Measurements from ENCODE around the gene SEMA3E. TPM values are rescaled to one million over a fixed set of nuclear protein-coding genes. Genes with fewer than 3 reads are reported as not detected.
"Not testable (repeated sequence)": the region's sequence is repeated elsewhere in the genome, so short reads cannot be mapped to it uniquely, and the experiment has no call there.

The SEMA3E gene
- total RNA-seq, 2 experiments from 2014 or later = not detected

- Mint-ChIP-seq H3K4me3 (no peak overlapping the region), H3K27me3 (no peaks in the 10 kb centered on the region), H3K4me1 (ENCODE audit: low read depth) (no peaks in the 10 kb centered on the region)
Measured at GRCh38 chr7:83575436-83575835, 73.5 kb downstream of the SEMA3E start.

DNA sequence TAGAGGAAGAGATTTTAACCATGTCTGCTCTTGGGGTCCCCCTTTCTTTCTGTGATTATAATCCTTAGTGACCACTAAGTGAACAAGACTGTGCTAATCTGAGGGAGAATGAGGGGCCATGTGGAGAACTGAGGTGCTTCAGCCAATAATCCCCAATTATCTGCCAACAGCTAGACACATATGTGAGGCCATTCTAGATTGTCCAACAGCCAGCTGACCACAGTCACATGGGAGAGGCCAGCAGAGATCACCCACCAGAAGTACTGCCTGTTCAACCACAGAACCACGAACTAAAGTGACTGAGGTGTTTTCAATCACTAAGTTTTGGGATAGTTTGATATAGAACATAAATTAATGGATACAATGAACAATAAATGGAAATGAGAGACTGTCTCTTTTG lies 74.3 kb downstream of the SEMA3E start:
- peaks cover 18% of the 10 kb centered on the region for H3K9me3 Mint-ChIP-seq
- intact Hi-C loops (cut with micrococcal nuclease) = no loop called here
- CTCF ChIA-PET = no interaction called here
- H3K36me3 Mint-ChIP-seq = no peaks in the 10 kb centered on the region
- POLR2A ChIA-PET = no interaction called here
- DNase-seq = no peak
- no peak overlapping the region for H3K27ac Mint-ChIP-seq
- H3K4me1 Mint-ChIP-seq (ENCODE audit: low read depth) = no peaks in the 10 kb centered on the region
- no peaks in the 10 kb centered on the region for H3K27me3 Mint-ChIP-seq
- no peak overlapping the region for H3K4me3 Mint-ChIP-seq

More at GRCh38 chr7:83575436-83575835, 73.5 kb downstream of the SEMA3E start:
- intact Hi-C loops (cut with micrococcal nuclease) = no loop called here
- Mint-ChIP-seq H3K36me3 (no peaks in the 10 kb centered on the region), H3K27ac (no peak overlapping the region), H3K9me3 (peaks cover 16% of the 10 kb centered on the region)
- DNase-seq = no peak
- ChIA-PET CTCF (no interaction called here), POLR2A (no interaction called here)

DNA sequence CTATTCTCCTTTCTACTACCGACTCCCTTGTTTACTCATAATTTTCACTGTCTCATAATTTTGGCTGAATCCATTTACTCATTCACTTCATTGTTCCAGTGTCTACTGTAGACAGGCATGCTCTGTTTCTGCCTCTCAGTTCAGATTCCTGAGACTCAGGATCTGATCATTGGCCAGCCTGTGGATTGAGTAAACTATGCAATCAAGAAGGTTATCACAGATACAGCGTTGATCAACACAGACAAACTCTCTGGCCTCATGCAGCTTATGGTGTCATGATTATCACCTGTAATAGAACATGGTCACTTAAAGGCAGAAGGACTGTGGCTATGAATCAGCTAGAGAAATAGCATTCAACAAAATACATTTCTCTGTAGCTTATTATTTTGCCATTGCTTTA lies 86.0 kb downstream of the SEMA3E start:
- ChIA-PET CTCF (no interaction called here), POLR2A (no interaction called here)
- H3K4me1 Mint-ChIP-seq (ENCODE audit: low read depth) = no peaks in the 10 kb centered on the region
- DNase-seq = no peak
- H3K9me3 Mint-ChIP-seq = peaks cover 8% of the 10 kb centered on the region
- intact Hi-C loops (cut with micrococcal nuclease) = no loop called here
- H3K4me3 Mint-ChIP-seq = no peak overlapping the region
- H3K36me3 Mint-ChIP-seq = no peaks in the 10 kb centered on the region
- H3K27me3 Mint-ChIP-seq = no peaks in the 10 kb centered on the region
- H3K27ac Mint-ChIP-seq = no peak overlapping the region

- no peak for DNase-seq
- Mint-ChIP-seq H3K9me3 (peaks cover 7% of the 10 kb centered on the region), H3K4me3 (no peak overlapping the region), H3K27me3 (no peaks in the 10 kb centered on the region), H3K27ac (no peak overlapping the region), H3K36me3 (no peaks in the 10 kb centered on the region), H3K4me1 (ENCODE audit: low read depth) (no peaks in the 10 kb centered on the region)
- ChIA-PET CTCF (no interaction called here), POLR2A (no interaction called here)
- intact Hi-C loops (cut with micrococcal nuclease) = no loop called here
Measured at GRCh38 chr7:83562289-83562688, 86.7 kb downstream of the SEMA3E start.

- intact Hi-C loops (cut with micrococcal nuclease) = no loop called here
- ChIA-PET CTCF (no interaction called here), POLR2A (no interaction called here)
- Mint-ChIP-seq H3K27ac (no peak overlapping the region), H3K9me3 (peaks cover 9% of the 10 kb centered on the region), H3K4me3 (no peak overlapping the region), H3K4me1 (ENCODE audit: low read depth) (no peaks in the 10 kb centered on the region), H3K27me3 (no peaks in the 10 kb centered on the region), H3K36me3 (no peaks in the 10 kb centered on the region)
- no peak for DNase-seq
Measured at GRCh38 chr7:83559887-83560286, 89.1 kb downstream of the SEMA3E start.

DNA sequence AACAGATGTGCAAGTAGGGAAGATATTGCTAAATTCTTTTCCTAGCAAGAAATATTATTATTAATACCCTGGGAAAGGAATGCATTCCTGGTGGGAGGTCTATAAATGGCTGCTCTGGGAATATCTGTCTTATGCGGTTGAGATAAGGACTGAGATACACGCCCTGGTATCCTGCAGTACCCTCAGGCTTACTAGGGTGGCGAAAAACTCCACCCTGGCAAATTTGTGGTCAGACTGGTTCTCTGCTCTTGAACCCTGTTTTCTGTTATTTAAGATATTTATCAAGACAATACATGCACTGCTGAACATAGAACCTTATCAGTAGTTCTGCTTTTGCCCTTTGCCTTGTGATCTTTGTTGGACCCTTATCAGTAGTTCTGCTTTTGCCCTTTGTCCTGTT lies 96.4 kb downstream of the SEMA3E start:
- H3K27me3 Mint-ChIP-seq; DNase-seq; H3K36me3 Mint-ChIP-seq; intact Hi-C loops (cut with micrococcal nuclease); CTCF ChIA-PET; H3K27ac Mint-ChIP-seq; H3K4me3 Mint-ChIP-seq; POLR2A ChIA-PET; H3K4me1 Mint-ChIP-seq (ENCODE audit: low read depth): not testable (repeated sequence)
- H3K9me3 Mint-ChIP-seq = peaks cover 15% of the 10 kb centered on the region

DNA sequence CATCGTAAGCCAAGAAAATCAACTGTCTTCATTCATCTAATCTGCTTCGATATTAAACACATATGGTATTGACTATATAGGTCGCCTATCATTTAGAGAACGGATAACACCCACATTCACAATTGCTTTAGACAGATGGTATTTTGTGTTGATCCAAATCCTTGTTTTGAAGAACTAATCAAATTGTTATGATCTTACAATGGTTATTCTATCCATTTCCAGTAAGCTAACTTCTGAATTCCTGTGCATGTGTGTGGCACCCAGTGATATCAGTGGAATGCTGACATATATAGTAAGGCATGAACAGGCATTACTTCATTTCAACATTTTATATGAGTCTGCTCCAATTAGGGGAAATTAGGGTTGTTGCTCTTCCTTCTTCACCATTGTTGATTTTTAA lies 98.8 kb downstream of the SEMA3E start:
- CTCF ChIA-PET = no interaction called here
- Mint-ChIP-seq H3K27ac (no peak overlapping the region), H3K27me3 (no peaks in the 10 kb centered on the region), H3K4me3 (no peak overlapping the region), H3K4me1 (ENCODE audit: low read depth) (no peaks in the 10 kb centered on the region), H3K9me3 (peaks cover 13% of the 10 kb centered on the region), H3K36me3 (no peaks in the 10 kb centered on the region)
- DNase-seq = no peak
- POLR2A ChIA-PET = no interaction called here
- intact Hi-C loops (cut with micrococcal nuclease) = no loop called here

GRCh38 chr7:83548250-83548649 lies 100.7 kb downstream of the SEMA3E start:
- CTCF ChIA-PET = no interaction called here
- no peak overlapping the region for H3K4me3 Mint-ChIP-seq
- no peak for DNase-seq
- H3K4me1 Mint-ChIP-seq (ENCODE audit: low read depth) = no peaks in the 10 kb centered on the region
- no peaks in the 10 kb centered on the region for H3K27me3 Mint-ChIP-seq
- H3K27ac Mint-ChIP-seq = no peak overlapping the region
- intact Hi-C loops (cut with micrococcal nuclease) = no loop called here
- H3K9me3 Mint-ChIP-seq = peaks cover 10% of the 10 kb centered on the region
- no peaks in the 10 kb centered on the region for H3K36me3 Mint-ChIP-seq
- POLR2A ChIA-PET = no interaction called here

- Mint-ChIP-seq H3K4me3 (no peak overlapping the region), H3K27ac (no peak overlapping the region), H3K27me3 (no peaks in the 10 kb centered on the region), H3K9me3 (peaks cover 5% of the 10 kb centered on the region), H3K4me1 (ENCODE audit: low read depth) (no peaks in the 10 kb centered on the region), H3K36me3 (no peaks in the 10 kb centered on the region)
- intact Hi-C loops (cut with micrococcal nuclease) = no loop called here
- CTCF ChIA-PET = no interaction called here
- no peak for DNase-seq
- POLR2A ChIA-PET = no interaction called here
Measured at GRCh38 chr7:83547526-83547925, 101.4 kb downstream of the SEMA3E start.

DNA sequence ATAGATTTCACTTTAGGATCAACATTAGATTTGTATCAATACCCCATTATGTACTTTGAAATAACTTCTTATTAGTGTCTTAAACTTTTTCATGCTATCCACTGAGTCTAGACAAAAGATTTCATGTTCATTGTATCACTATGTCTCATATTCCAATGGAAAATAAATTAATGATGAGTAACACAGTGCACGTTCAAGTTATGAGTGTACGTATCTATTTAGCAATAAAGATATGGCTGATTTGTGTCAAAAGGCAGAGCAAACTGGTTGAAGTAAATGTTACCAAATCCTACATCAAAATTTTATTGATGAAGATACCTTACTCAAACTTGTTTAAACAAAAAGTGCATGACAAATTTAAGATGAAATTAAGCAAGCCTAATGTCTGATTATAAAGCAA lies 102.4 kb downstream of the SEMA3E start:
- H3K4me3 Mint-ChIP-seq = no peak overlapping the region
- ChIA-PET CTCF (no interaction called here), POLR2A (no interaction called here)
- no peaks in the 10 kb centered on the region for H3K27me3 Mint-ChIP-seq
- DNase-seq = no peak
- H3K36me3 Mint-ChIP-seq = no peaks in the 10 kb centered on the region
- no peaks in the 10 kb centered on the region for H3K4me1 Mint-ChIP-seq (ENCODE audit: low read depth)
- peaks cover 5% of the 10 kb centered on the region for H3K9me3 Mint-ChIP-seq
- intact Hi-C loops (cut with micrococcal nuclease) = no loop called here
- H3K27ac Mint-ChIP-seq = no peak overlapping the region

- Mint-ChIP-seq H3K36me3 (no peaks in the 10 kb centered on the region), H3K27ac (no peak overlapping the region), H3K4me1 (ENCODE audit: low read depth) (no peaks in the 10 kb centered on the region), H3K9me3 (peaks cover 2% of the 10 kb centered on the region), H3K27me3 (no peaks in the 10 kb centered on the region), H3K4me3 (no peak overlapping the region)
- intact Hi-C loops (cut with micrococcal nuclease) = no loop called here
- no peak for DNase-seq
- ChIA-PET CTCF (no interaction called here), POLR2A (no interaction called here)
Measured at GRCh38 chr7:83541187-83541960, 107.6 kb downstream of the SEMA3E start.

- H3K9me3 Mint-ChIP-seq = peaks cover 2% of the 10 kb centered on the region
- ChIA-PET POLR2A (no interaction called here), CTCF (no interaction called here)
- H3K4me1 Mint-ChIP-seq (ENCODE audit: low read depth) = no peaks in the 10 kb centered on the region
- no peaks in the 10 kb centered on the region for H3K36me3 Mint-ChIP-seq
- intact Hi-C loops (cut with micrococcal nuclease) = no loop called here
- no peak for DNase-seq
- no peak overlapping the region for H3K4me3 Mint-ChIP-seq
- H3K27me3 Mint-ChIP-seq = no peaks in the 10 kb centered on the region
- no peak overlapping the region for H3K27ac Mint-ChIP-seq
Measured at GRCh38 chr7:83534488-83534887, 114.5 kb downstream of the SEMA3E start.

DNA sequence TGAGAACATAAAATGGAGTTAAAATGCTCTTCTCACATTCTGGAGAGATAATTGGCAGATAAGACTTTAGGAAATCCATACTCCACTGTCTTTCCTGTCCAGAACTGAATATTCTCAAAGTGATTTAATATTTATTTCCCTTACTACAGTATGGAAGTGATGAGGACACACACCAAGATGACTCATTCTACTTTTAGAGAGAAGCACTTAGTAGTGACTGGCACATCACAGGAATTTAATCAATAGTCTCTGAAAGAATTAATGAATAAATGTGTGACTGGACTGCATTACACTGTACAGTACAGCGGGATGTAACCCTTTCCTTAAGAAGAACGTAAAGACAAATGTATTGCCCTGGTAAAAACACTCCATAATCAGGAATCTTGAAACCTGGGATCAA lies 116.7 kb downstream of the SEMA3E start:
- H3K27ac Mint-ChIP-seq = no peak overlapping the region
- peaks cover 2% of the 10 kb centered on the region for H3K9me3 Mint-ChIP-seq
- POLR2A ChIA-PET = no interaction called here
- H3K4me3 Mint-ChIP-seq = no peak overlapping the region
- CTCF ChIA-PET = no interaction called here
- H3K4me1 Mint-ChIP-seq (ENCODE audit: low read depth) = no peaks in the 10 kb centered on the region
- H3K36me3 Mint-ChIP-seq = no peaks in the 10 kb centered on the region
- intact Hi-C loops (cut with micrococcal nuclease) = no loop called here
- no peak for DNase-seq
- no peaks in the 10 kb centered on the region for H3K27me3 Mint-ChIP-seq

Measured in activated CD4-positive, alpha-beta memory T cell treated with anti-CD3 and anti-CD28 coated beads for 36 hours (primary cell).